ENCODE results near the gene ZNF292.
"Not testable (repeated sequence)": the region's sequence is repeated elsewhere in the genome, so short reads cannot be mapped to it uniquely, and the experiment has no call there.

ZNF292 gene

DNA sequence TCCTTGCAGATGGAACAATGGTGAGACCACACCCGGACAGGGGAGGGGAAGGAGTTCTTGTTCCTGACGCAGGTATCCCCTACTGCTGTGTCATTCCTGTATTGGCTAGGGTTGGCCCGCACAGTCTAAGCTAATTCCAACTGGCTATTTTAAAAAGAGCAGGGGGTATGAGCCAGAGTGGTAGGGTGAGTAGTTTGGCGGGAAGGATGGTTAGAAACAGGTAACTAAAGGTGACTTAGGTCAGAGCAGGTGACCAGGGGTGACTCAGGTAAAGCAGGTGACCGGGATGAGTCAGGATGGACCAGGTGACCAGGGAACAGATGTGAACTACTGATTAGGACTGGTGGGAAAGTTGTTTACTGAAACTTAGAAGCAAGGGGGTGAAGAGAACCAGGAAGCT is 58.0 kb downstream of the ZNF292 start:
- DNase-seq (ENCODE audit: low read depth) = no peak

DNA sequence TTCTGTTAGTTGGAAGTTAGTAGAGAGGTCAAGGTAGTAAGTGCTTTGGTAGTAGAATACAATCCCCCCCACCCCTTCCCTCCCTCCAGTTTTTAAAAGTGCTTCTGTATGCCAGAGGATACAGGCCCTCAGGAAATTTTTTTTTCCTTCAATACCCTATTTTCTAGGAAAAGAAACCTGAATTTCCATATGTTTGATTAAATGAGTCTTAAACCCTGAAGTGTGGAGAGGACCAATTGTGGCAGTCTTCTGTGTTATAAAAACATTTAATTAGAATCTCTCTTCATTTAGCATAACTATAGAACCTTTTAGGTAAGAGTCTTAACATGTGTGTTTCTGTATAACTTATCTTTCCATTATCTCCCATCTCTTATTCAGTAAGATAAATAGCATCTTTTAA is 59.5 kb downstream of the ZNF292 start:
- DNase-seq (ENCODE audit: low read depth) = no peak

DNA sequence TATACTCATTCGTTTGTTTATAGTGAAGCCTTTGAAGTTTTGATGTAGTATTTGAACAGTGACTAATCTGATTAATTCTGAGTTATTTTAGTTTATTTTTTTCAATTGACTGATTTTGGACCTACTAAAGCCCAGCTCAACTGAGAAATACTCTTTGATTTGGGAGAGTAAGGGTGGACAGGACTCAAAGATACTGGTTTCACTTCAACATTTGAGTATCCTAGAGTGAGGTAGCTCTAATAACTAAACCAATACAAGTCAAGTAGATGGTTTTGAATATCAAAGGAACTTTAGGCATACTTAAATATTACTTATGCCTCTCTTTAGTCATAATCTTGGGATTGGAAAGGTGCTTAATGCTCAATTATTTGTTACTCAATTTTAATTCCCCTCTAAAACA is 65.6 kb downstream of the ZNF292 start:
- no peak for DNase-seq (ENCODE audit: low read depth)

DNA sequence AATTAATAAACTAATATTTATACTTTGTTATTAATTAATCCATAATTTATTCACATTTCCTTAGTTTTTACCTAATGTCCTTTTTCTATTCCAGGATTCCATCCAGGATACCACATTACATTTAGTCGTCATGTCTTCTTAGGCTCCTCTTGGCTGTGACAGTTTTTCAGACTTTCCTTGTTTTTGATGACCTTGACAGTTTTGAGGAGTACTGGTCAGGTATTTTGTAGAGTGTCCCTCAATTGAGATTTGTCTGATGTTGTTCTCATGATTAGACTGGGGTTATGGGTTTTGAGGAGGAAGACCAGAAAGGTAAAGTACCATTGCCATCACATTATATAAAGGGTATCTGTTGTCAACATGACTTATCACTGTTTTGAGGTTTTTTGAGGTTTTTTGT is 67.3 kb downstream of the ZNF292 start:
- DNase-seq (ENCODE audit: low read depth) = no peak

DNA sequence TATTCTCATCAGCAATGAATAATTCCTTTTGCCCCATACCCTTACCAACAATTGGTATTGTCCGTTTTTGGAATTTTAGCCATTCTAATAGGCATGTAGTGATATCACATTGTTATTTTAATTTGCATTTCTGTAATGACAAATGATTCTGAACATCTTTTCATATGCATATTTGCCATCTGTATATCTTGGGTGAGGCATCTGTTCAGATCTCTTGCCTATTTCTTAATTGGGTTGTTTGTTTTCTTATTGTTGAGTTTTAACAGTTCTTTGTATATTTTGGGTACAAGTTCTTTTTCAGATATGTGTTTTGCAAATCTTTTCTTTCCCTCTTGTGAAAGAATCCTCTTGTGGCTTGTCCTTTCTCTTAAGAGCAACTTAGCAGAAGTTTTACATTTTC is 69.6 kb downstream of the ZNF292 start:
- DNase-seq (ENCODE audit: low read depth) = no peak

DNA sequence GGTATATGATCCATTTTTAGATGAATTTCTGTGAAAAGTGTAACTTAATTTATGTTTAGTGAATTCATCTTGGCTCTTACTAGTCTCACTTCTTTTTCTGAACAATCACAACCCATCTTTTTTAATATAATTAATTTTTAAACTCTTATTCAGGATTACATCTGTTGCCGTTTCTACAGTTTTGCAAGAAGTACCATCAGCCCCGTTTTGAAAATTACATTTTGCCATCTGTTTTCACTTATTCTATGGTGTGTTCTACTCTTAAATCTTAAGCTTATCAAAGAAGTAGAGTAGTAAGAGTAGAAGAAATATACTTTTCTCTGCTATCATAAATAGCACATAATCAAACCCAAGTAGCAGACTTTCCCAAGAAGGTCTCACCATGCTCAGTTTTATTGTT is 70.1 kb downstream of the ZNF292 start:
- DNase-seq (ENCODE audit: low read depth) = no peak

DNA sequence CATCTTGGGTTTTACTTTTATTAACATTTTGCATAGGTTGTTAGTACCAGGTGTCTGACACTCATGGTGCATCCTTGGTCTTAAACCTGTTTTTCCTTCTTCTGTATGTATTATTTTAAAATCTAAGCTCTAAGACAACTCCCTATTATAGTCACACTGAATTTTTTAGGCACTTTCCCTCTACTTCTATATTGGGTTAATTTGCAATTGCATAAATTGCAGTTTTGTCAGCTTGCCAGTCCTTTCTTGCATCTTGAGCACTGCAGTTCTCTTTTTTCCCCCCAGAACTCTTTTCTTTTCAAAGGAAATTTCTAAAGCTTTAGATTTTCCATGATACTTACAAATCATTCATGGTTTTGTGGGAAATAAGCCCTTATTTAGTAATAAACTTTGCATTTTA is 70.6 kb downstream of the ZNF292 start:
- no peak for DNase-seq (ENCODE audit: low read depth)

DNA sequence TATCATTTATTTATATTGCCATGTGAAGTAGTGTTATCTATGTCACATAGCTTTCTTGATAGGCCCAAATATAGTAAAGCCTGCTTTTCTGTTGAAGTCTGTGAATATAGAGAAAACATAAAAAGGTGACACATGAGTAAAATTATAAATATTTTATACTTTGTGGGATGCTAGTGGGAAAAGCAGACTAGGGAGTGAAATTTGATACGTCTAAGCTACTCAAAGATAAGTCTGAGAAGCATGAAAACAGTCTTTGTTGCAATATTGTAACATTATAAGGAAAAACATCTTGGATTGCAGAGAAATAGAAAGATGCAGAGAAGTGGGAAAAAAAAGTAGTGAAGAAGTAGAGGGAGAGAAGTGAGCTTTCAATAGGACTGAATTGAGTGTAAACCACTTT is 75.4 kb downstream of the ZNF292 start:
- no peak for DNase-seq (ENCODE audit: low read depth)

DNA sequence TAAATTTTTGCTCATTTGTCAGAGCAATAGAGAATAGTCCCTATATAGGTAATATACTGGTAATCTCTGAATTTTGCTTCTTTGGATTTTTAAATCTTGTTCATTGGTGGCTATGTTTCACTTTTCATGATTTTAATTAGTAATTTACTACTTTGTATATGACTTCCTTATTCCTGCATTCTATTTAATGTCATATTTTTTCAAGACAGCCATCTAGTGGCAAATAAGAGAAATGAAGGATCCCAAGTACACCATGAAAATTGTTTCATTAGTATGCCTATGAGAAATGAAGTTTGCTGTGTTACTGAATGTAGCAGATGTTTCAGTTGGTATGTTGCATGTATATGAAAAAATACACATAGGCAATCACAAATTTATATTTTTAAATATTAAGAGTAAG is 82.4 kb downstream of the ZNF292 start:
- peak; percentile 1 for DNase-seq (ENCODE audit: low read depth)

DNA sequence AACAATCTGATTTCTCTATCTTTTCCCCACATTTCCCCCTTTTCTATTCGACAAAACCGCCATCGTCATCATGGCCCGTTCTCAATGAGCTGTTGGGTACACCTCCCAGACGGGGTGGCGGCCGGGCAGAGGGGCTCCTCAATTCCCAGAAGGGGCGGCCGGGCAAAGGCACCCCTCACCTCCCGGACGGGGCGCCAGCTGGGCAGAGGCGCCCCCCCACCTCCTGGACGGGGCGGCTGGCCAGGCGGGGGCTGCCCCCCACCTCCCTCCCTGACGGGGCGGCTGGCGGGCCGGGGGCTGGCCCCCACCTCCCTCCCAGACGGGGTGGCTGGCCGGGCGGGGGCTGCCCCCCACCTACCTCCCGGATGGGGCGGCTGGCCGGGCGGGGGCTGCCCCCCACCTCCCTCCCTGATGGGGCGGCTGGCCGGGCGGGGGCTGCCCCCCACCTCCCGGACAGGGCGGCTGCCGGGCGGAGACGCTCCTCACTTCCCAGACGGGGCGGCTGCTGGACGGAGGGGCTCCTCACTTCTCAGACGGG is 83.8 kb downstream of the ZNF292 start:
- not testable (repeated sequence) for DNase-seq (ENCODE audit: low read depth)

DNA sequence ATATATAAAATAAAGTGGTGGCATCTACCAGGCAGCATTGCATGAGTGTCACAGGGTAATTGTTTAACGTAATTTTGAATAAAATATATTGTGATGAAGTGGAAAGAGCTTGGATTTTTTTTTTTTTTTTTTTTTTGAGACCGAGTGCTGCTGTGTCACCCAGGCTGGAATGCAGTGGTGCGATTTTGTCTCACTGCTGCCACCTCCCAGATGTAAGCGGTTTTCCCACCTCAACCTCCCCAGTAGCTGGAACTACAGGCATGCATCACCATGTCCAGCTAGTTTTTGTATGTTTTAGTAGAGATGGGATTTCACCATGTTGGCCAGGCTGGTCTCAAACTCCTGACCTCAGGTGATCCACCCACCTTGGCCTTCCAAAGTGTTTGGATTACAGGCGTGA is 85.9 kb downstream of the ZNF292 start:
- no peak for DNase-seq (ENCODE audit: low read depth)

DNA sequence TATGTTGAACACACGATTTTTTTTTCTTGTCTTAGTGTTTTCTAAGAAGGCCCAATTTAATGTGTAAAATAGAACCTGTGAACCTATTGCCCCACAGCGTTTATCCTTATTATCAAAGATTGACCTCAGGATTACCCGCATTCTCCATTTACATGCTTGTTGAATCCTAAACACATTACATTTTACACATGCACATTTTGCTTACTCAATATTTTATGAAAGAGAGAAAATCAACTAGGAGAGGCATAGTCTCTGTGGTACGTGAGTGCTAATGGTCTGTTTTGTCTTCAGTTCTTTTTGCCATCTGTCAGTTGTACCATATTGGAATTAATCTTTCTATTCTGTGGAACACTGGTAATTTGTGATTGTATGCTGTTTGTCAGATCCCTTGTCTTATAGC is 86.9 kb downstream of the ZNF292 start:
- no peak for DNase-seq (ENCODE audit: low read depth)

DNA sequence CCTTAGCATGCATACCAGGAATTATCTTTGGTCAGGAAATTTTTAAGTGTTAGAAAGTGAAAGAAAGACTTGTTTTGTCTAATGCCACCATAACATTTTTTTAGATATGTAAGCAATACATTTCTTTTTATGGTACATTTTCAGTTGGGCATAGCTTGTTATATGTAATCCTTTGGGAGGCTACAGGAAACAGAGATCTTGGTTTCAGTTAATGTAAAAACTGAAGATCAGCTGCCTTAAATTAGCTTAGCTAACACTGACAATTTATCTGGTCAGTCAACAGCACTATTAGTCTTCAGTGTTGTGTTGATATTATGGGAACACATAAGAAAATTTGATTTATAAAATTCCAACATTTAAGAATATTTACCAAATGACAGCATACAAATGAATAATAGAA is 88.4 kb downstream of the ZNF292 start:
- no peak for DNase-seq (ENCODE audit: low read depth)

DNA sequence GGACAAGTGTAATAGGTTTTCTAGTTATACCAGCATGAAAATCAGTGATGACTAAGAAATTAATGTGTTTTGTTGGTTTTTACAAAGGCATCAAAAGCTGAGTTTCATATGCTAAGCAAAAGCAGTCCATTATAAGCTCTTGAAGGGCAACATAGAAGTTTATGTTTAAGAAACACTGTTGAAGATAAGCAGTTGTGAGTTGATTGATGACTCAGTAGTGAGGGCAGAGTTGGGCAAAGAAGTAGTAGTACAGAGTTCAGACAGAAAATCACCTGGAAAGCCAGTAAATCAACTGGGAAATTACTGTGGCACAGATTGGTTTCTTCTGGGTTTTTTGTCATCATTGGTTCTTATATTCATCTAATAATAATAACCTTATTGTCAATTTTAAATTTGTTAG is 89.0 kb downstream of the ZNF292 start:
- DNase-seq (ENCODE audit: low read depth) = no peak

DNA sequence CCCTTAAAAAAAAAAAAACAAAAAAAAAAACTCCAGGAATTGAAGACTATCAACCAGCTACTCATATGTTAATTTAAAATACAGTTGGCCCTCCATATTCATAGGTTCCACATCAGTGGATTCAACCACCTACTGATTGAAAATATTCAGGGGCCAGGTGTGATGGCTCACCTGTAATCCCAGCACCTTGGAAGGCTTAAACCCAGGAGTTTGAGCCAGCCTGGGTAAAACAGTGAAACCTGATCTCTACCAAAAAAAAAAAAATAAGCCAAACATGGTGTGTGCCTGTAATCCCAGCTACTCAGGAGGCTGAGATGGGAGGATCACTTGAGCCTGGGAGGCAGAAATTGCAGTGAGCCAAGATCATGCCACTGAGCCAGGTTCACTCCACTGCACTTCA is 94.7 kb downstream of the ZNF292 start:
- DNase-seq (ENCODE audit: low read depth) = no peak

DNA sequence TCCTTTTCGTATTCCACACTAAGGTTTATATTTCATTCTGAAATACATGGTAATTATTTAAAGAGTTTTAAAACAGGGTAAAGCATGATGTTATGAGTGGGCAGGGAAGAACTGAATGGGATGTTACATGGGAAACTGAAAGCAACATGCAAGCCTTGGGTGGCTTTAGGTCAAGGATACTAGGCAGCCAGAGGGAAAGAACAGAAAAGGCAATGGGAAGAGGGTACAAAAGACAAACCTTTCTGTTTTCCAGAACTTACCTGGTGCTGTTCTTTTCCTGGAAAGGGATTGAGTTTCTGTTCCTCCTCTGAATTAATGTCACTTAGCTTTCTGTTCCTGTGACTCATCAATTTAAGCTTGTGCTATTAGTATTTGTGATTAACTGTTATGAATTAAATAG is 95.9 kb downstream of the ZNF292 start:
- no peak for DNase-seq (ENCODE audit: low read depth)

DNA sequence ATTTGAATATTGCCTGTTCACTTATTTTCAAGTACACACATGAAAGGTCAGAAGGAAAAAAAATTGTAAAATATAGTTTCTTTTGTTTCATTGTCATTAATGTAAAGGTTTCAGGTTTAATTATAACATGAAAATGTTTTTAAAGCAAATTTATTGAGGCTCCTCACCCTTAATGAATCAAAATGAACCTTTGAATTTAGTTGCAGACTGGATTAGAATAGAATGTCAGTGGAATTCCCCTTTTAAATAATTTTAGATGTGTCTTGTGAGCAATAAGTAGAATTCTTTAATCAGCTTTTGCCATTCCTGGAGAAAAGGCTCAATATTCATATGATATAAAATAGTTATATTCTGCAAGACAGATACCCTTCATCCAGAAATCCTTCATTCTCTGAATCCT is 96.4 kb downstream of the ZNF292 start:
- no peak for DNase-seq (ENCODE audit: low read depth)

DNA sequence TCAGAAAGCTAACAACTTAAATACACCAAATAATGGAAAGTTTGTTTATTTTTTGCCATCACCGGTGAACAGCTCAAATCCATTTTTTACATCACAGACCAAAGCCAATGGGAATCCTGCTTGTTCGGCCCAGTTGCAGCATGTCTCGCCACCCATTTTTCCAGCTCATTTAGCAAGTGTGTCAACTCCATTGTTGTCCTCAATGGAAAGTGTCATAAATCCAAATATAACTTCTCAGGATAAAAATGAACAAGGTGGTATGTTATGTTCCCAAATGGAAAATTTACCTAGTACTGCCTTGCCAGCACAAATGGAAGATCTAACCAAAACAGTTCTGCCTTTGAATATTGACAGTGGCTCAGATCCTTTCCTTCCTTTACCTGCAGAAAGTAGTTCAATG is 101.7 kb downstream of the ZNF292 start:
- no peak for DNase-seq (ENCODE audit: low read depth)

DNA sequence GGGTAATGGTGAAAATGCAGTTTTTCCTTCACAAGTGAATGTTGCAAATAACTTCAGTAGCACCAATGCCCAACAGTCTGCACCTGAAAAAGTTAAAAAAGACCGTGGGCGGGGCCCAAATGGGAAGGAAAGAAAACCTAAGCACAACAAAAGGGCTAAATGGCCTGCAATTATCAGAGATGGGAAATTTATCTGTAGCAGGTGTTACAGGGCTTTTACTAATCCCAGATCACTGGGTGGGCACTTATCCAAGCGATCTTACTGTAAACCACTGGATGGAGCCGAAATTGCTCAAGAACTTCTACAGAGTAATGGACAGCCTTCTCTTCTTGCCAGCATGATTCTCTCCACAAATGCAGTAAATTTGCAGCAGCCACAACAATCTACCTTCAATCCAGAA is 102.2 kb downstream of the ZNF292 start:
- DNase-seq (ENCODE audit: low read depth) = no peak

DNA sequence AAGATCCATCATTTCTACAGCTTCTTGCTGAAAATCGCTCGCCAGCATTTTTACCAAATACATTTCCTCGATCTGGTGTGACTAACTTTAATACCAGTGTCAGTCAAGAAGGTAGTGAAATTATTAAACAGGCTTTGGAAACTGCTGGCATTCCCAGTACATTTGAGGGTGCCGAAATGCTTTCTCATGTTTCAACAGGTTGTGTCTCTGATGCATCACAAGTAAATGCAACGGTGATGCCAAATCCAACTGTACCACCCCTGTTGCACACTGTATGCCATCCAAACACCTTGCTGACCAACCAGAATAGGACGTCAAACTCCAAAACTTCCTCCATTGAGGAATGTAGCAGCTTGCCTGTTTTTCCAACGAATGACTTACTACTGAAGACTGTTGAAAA is 102.6 kb downstream of the ZNF292 start:
- no peak for DNase-seq (ENCODE audit: low read depth)

DNA sequence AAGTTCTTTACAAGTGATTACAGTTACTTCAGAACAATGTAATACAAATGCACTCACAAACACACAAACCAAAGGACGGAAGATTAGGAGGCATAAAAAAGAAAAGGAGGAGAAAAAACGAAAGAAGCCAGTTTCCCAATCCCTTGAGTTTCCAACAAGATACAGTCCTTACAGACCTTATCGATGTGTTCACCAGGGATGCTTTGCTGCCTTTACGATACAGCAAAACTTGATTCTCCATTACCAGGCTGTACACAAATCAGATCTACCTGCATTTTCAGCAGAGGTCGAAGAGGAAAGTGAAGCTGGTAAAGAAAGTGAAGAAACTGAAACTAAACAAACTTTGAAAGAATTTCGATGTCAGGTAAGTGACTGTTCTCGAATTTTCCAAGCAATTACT is 104.4 kb downstream of the ZNF292 start:
- DNase-seq (ENCODE audit: low read depth) = no peak

DNA sequence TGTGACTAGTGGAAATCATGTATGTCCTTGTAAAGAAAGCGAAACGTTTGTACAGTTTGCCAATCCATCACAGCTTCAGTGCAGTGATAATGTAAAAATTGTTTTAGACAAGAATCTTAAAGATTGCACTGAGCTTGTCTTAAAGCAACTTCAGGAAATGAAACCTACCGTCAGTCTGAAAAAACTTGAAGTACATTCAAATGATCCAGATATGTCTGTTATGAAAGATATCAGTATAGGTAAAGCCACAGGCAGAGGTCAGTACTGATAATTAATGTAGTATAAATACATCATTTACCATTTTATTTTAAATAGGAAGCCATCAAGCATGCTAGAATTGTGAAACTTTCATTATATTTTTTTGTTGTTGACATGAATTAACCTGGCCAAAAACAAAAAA is 106.2 kb downstream of the ZNF292 start:
- DNase-seq (ENCODE audit: low read depth) = no peak

DNA sequence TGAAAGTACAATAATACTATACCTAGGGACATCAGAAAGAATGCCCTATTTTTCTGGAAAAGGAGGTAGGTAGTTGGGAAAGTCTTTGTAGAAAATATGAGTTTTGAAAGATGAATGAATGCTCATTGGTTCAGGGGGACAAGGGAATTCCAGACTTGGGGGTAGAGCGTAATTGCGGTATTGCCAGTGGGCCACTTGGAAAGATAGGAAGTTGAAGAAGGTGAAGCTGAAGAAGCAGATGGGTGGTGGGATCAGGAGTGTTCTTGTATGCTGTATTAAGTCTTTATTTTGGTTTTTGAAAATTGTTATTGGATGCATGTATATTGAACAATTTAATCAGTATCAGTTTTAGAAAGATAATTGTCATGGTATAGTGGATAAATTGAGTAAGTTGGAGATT is 109.1 kb downstream of the ZNF292 start:
- no peak for DNase-seq (ENCODE audit: low read depth)

DNA sequence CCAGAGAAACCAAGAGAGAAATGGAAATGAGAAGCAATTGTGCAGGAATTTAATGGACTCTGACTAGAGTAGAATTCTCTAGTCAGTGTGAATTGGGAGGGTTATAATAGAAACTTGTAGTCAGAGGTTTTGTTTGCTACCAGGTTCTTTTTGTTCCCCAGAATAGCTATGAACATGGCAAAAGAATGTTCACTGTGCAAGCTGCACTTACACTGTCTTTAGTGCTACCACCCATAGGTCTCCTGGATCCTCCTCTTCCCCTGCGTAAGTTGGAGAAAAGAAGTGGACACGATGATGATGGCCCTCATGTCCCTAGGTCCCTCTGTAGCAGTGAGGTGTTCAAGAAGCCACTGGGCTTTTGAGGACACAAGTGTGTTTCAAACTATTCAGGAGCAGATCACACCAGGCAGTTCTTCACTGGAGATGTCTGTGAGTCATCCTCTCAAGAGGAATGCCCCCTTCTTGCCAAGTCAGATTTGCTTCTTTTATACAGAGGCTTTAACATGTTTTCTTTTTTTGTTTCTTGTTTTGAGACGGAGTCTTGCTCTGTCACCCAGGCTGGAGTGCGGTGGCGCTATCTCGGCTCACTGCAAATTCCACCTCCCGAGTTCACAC is 119.4 kb downstream of the ZNF292 start:
- DNase-seq (ENCODE audit: low read depth) = peak; percentile 43

DNA sequence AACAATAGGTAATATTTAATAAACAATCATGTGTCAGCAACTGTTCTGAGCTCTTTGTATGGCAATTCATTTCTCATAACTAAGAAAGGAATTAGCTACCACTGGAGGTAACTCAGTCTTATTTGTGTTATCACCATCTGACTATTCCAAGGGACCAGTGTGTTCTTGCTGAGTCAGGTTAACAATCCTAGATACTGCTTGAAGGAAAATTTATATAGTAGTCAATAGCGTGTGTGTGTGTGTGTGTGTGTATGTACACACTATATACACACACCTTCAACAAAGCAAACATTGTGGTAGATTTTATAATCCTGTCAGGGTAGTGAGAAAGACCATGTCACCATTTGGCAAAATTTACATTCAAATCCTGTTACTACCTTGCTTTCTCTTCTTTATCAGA is 121.3 kb downstream of the ZNF292 start:
- no peak for DNase-seq (ENCODE audit: low read depth)
